Stimulated activated CD8-positive, alpha-beta memory T cell treated with anti-CD3 and anti-CD28 coated beads, Interleukin-4, amount 100 ng/mL, for 4 hours (primary cell): ENCODE data around the gene PRDX6.
"Not testable (repeated sequence)": the region's sequence is repeated elsewhere in the genome, so short reads cannot be mapped to it uniquely, and the experiment has no call there.

Source experiments
- DNase-seq, 2 donors: peaks; one replicate each; pipeline ENCODE4 v3.0.0-alpha.2; 2020; ENCODE audit warnings: low read depth in 2 of 2, low spot score in 1 of 2

The PRDX6 gene

GRCh38 chr1:173495609-173496267, 18.6 kb downstream of the PRDX6 start:
- no peak for DNase-seq

GRCh38 chr1:173496757-173497320, 19.7 kb downstream of the PRDX6 start:
- no peak for DNase-seq

GRCh38 chr1:173499729-173500128, 22.6 kb downstream of the PRDX6 start:
- DNase-seq: no peak

GRCh38 chr1:173502104-173502503, 25.0 kb downstream of the PRDX6 start:
- no peak for DNase-seq

- no peak for DNase-seq
Observed at GRCh38 chr1:173503391-173503790, 26.3 kb downstream of the PRDX6 start.

GRCh38 chr1:173504268-173504667, 27.1 kb downstream of the PRDX6 start:
- DNase-seq: no peak

- no peak for DNase-seq
Observed at GRCh38 chr1:173505391-173505790, 28.3 kb downstream of the PRDX6 start.

- DNase-seq: no peak
Observed at GRCh38 chr1:173506437-173506836, 29.3 kb downstream of the PRDX6 start.

GRCh38 chr1:173507205-173507846, 30.2 kb downstream of the PRDX6 start:
- DNase-seq: no peak

GRCh38 chr1:173507847-173508209, 30.7 kb downstream of the PRDX6 start:
- DNase-seq: no peak

- DNase-seq: no peak
Observed at GRCh38 chr1:173508541-173508940, 31.4 kb downstream of the PRDX6 start.

GRCh38 chr1:173509797-173510196, 32.7 kb downstream of the PRDX6 start:
- no peak for DNase-seq

- not testable (repeated sequence) for DNase-seq
Observed at GRCh38 chr1:173514503-173514902, 37.4 kb downstream of the PRDX6 start.

GRCh38 chr1:173520799-173521198, 43.7 kb downstream of the PRDX6 start:
- DNase-seq: no peak

GRCh38 chr1:173523329-173523728, 46.2 kb downstream of the PRDX6 start:
- DNase-seq: no peak

GRCh38 chr1:173525926-173526325, 48.8 kb downstream of the PRDX6 start:
- DNase-seq: no peak

GRCh38 chr1:173527151-173527826, 50.2 kb downstream of the PRDX6 start:
- DNase-seq: no peak

GRCh38 chr1:173529106-173529505, 52.0 kb downstream of the PRDX6 start:
- no peak for DNase-seq

GRCh38 chr1:173530795-173531693, 53.9 kb downstream of the PRDX6 start:
- no peak for DNase-seq

- DNase-seq: no peak
Observed at GRCh38 chr1:173532237-173532636, 55.1 kb downstream of the PRDX6 start.

GRCh38 chr1:173536223-173536622, 59.1 kb downstream of the PRDX6 start:
- no peak for DNase-seq
